Measurements from ENCODE around the gene AK1. TPM values are rescaled to one million over a fixed set of nuclear protein-coding genes. Genes with fewer than 3 reads are reported as not detected.
A peak's percentile ranks its signal among the peaks of the same experiment; 100 is the strongest.

The AK1 gene
- total and polyA plus RNA-seq, 10 of the 15 experiments (the other 5 are each of a cell fraction or from before 2014, with no cell fraction given), result 0.23 to 3.1 (median 1.8) TPM

- intact Hi-C loops (cut with micrococcal nuclease; ENCODE audit: unreplicated experiment), result no loop called here
- DNase-seq (ENCODE audit: low read depth, low spot score), result no peak
- TF ChIP-seq ZBTB33 (IDR thresholded peaks at IDR 0.05), result peak; percentile 47; the same call in 1 of the 2 replicates
- peak; percentile 68; the same call in 1 of the 2 replicates for TF ChIP-seq NFYB (IDR thresholded peaks at IDR 0.05; ENCODE audit: insufficient read depth, low read depth, low read length)
- TF ChIP-seq SP1 (IDR thresholded peaks at IDR 0.05; ENCODE audit: low read depth, low read length), result peak; percentile 68
- no peak for TF ChIP-seq TARDBP (IDR thresholded peaks at IDR 0.05; ENCODE audit: borderline replicate concordance)
- peak; percentile 38 for TF ChIP-seq FOS (IDR thresholded peaks at IDR 0.05; ENCODE audit: borderline replicate concordance, extremely low read depth, insufficient read length)
- POLR2A ChIA-PET, result interaction anchor here (0.6 to 0.9 kb wide), 4 partner anchors 8 to 160 kb away, joined by 3 to 4 read pairs (median 3); no protein-coding TSS in a partner anchor
- RAD21 ChIA-PET (ENCODE audit: unreplicated experiment), result interaction anchor here (1.5 kb wide), 1 partner anchor 152 kb away, joined by 3 read pairs; the partner anchor contains the start of gene TOR2A
- Histone ChIP-seq H3K4me3 (no peak overlapping the region), H3K9me3 (replicated peaks; ENCODE audit: control insufficient read depth, insufficient read depth, low read length) (no peaks in the 10 kb centered on the region), H3K27ac (ENCODE audit: control insufficient read depth, insufficient read depth) (no peak overlapping the region), H3K4me1 (ENCODE audit: control insufficient read depth, insufficient read depth, low read length) (no peaks in the 10 kb centered on the region; the same call in 1 of the 2 replicates), H2AFZ (ENCODE audit: control insufficient read depth, low read depth, low read length) (no peak overlapping the region), H3K36me3 (ENCODE audit: control insufficient read depth in 2 of 2, insufficient read depth in 2 of 2, low read length in 1 of 2) (peaks cover 4 to 9% of the 10 kb centered on the region in 2 experiments; a peak in 3 of 4 replicates), H3K79me2 (ENCODE audit: control insufficient read depth, insufficient read depth, low read length) (no peaks in the 10 kb centered on the region), H3K9ac (ENCODE audit: control insufficient read depth, insufficient read depth, low read length) (no peak overlapping the region), H4K20me1 (ENCODE audit: control insufficient read depth, insufficient read depth) (no peaks in the 10 kb centered on the region), H3K4me2 (ENCODE audit: control insufficient read depth, insufficient read depth) (no peak overlapping the region), H3K27me3 (replicated peaks in 1 of 2; ENCODE audit: control insufficient read depth in 2 of 2, insufficient read depth in 2 of 2, low read length in 1 of 2) (no peaks in the 10 kb centered on the region)
- no peak for ATAC-seq
- CTCF ChIA-PET, result interaction anchor here (1.3 to 1.6 kb wide), 2 partner anchors 56 to 152 kb away, joined by 4 to 5 read pairs; partner anchors contain the start of gene TOR2A
- in situ Hi-C loops (cut with MboI), result no loop called here
- BruUV-seq (replicated peaks), result no TSS peak
- SMC1A ChIA-PET (ENCODE audit: uncharacterized antibody, unreplicated experiment), result no interaction called here
- FAIRE-seq, result no peak
- 95% methylated on average over 18 of the region's 18 CpGs for WGBS (ENCODE audit: insufficient coverage, insufficient replicate concordance, low lambda C conversion rate, missing lambda C conversion rate)
Measured at GRCh38 chr9:127886401-127886972, 9.0 kb upstream of the AK1 start.

Measured in GM12878 (cell line).